Astrocyte (in vitro differentiated cells and primary cell): ENCODE results near the gene KCNJ16. TPM values are rescaled to one million over a fixed set of nuclear protein-coding genes. Genes with fewer than 3 reads are reported as not detected.
A peak's percentile ranks its signal among the peaks of the same experiment; 100 is the strongest.

ENCODE experiments used
- DNase-seq: peaks from one replicate; pipeline ENCODE4 v3.0.0-alpha.2; 2010; ENCODE audit warnings: low read depth
- FAIRE-seq: peaks from 2 replicates; lab custom pipeline; 2011; peaks lifted over from hg19 to GRCh38; lab: Jason Lieb, UNC
- H2AFZ ChIP-seq: 2 replicates; pipeline ENCODE4 v1.6.0; 2012; ENCODE audit warnings: low read depth, low read length, inconsistent platforms
- H3K27ac ChIP-seq: 2 replicates; pipeline ENCODE4 v1.5.1; 2011; ENCODE audit warnings: low read depth, low read length, inconsistent platforms
- H3K27me3 ChIP-seq: 2 replicates; pipeline ENCODE4 v1.6.0; 2011; ENCODE audit warnings: low read length, inconsistent platforms; ENCODE audit not compliant: insufficient read depth
- H3K36me3 ChIP-seq: 2 replicates; pipeline ENCODE4 v1.5.1; 2011; ENCODE audit warnings: low read length, inconsistent platforms; ENCODE audit not compliant: insufficient read depth
- H3K4me1 ChIP-seq: 2 replicates; pipeline ENCODE4 v1.5.1; 2011; ENCODE audit warnings: low read length, inconsistent platforms; ENCODE audit not compliant: insufficient read depth
- H3K4me2 ChIP-seq: 2 replicates; pipeline ENCODE4 v1.6.0; 2012; ENCODE audit warnings: low read length, inconsistent platforms
- H3K4me3 ChIP-seq: 2 replicates; pipeline ENCODE4 v1.5.1; 2011; ENCODE audit warnings: low read depth, mild to moderate bottlenecking, low read length, inconsistent platforms; ENCODE audit not compliant: insufficient read depth
- H3K79me2 ChIP-seq: 2 replicates; pipeline ENCODE4 v1.6.0; 2012; ENCODE audit warnings: mild to moderate bottlenecking, low read length, inconsistent platforms; ENCODE audit not compliant: insufficient read depth
- H3K9ac ChIP-seq: 2 replicates; pipeline ENCODE4 v1.6.0; 2012; ENCODE audit warnings: mild to moderate bottlenecking, low read length, inconsistent platforms
- H3K9me3 ChIP-seq: 2 replicates; pipeline ENCODE4 v1.5.1; 2012; ENCODE audit warnings: low read depth, mild to moderate bottlenecking, low read length, inconsistent platforms; ENCODE audit not compliant: insufficient read depth
- H4K20me1 ChIP-seq: 2 replicates; pipeline ENCODE4 v1.6.0; 2012; ENCODE audit warnings: low read length, inconsistent platforms; ENCODE audit not compliant: insufficient read depth
- H3K27ac Mint-ChIP-seq: one replicate; pipeline ENCODE4 v1.8.0; 2021; ENCODE audit warnings: mild to moderate bottlenecking, mixed read lengths; ENCODE audit not compliant: unreplicated experiment
- H3K27me3 Mint-ChIP-seq: one replicate; pipeline ENCODE4 v1.8.0; 2021; ENCODE audit warnings: low read depth, mixed read lengths; ENCODE audit not compliant: unreplicated experiment
- H3K36me3 Mint-ChIP-seq: one replicate; pipeline ENCODE4 v1.8.0; 2021; ENCODE audit warnings: low read depth, mixed read lengths; ENCODE audit not compliant: unreplicated experiment
- H3K4me1 Mint-ChIP-seq: one replicate; pipeline ENCODE4 v1.8.0; 2021; ENCODE audit warnings: low read depth, mixed read lengths; ENCODE audit not compliant: unreplicated experiment
- H3K4me3 Mint-ChIP-seq: one replicate; pipeline ENCODE4 v1.8.0; 2021; ENCODE audit warnings: mild to moderate bottlenecking, moderate library complexity, mixed read lengths; ENCODE audit not compliant: unreplicated experiment
- H3K9me3 Mint-ChIP-seq: one replicate; pipeline ENCODE4 v1.8.0; 2021; ENCODE audit warnings: mild to moderate bottlenecking, mixed read lengths; ENCODE audit not compliant: unreplicated experiment
- CTCF ChIP-seq: IDR thresholded peaks from 2 replicates; pipeline ENCODE4 v1.5.1; 2011; ENCODE audit warnings: low read depth, mild to moderate bottlenecking, inconsistent platforms, low read length, moderate library complexity; ENCODE audit not compliant: insufficient read depth
- EZH2 ChIP-seq: IDR thresholded peaks from 2 replicates; pipeline ENCODE4 v1.6.1; 2012; ENCODE audit warnings: mild to moderate bottlenecking, low read length, inconsistent platforms; ENCODE audit not compliant: insufficient read depth
- total RNA-seq: library from RNA; stranded (reverse); gene quantifications from 2 replicates; pipeline ENCODE4 v1.2.1, GENCODE V29; 2021

The KCNJ16 gene
- total RNA-seq, 1 donor from 2014 or later = 0.73 TPM

- DNase-seq = no peak
- no peaks in the 10 kb centered on the region for H4K20me1 ChIP-seq
- H2AFZ ChIP-seq = no peak overlapping the region
- no peaks in the 10 kb centered on the region for H3K27me3 ChIP-seq
- no peak overlapping the region for H3K9ac ChIP-seq
- no peak overlapping the region for H3K4me3 ChIP-seq
- H3K27me3 Mint-ChIP-seq = no peaks in the 10 kb centered on the region
- no peak for FAIRE-seq
- no peaks in the 10 kb centered on the region for H3K9me3 Mint-ChIP-seq
- H3K4me3 Mint-ChIP-seq = no peak overlapping the region
- H3K27ac Mint-ChIP-seq = no peak overlapping the region
- no peaks in the 10 kb centered on the region for H3K9me3 ChIP-seq
- no peak overlapping the region for H3K4me2 ChIP-seq
- TF ChIP-seq EZH2 = no peak
- no peak for TF ChIP-seq CTCF
- H3K4me1 Mint-ChIP-seq = peaks cover 19% of the 10 kb centered on the region
- no peaks in the 10 kb centered on the region for H3K36me3 ChIP-seq
- no peaks in the 10 kb centered on the region for H3K79me2 ChIP-seq
- H3K27ac ChIP-seq = no peak overlapping the region
- H3K36me3 Mint-ChIP-seq = no peaks in the 10 kb centered on the region
- H3K4me1 ChIP-seq = no peaks in the 10 kb centered on the region
Observed at GRCh38 chr17:70102531-70102930, 27.5 kb downstream of the KCNJ16 start.

GRCh38 chr17:70104791-70105523 lies 29.9 kb downstream of the KCNJ16 start:
- H3K27ac Mint-ChIP-seq = no peak overlapping the region
- TF ChIP-seq EZH2 (no peak), CTCF (no peak)

GRCh38 chr17:70105641-70106040 lies 30.6 kb downstream of the KCNJ16 start:
- H3K36me3 ChIP-seq = no peaks in the 10 kb centered on the region
- Mint-ChIP-seq H3K4me3 (no peak overlapping the region), H3K4me1 (peaks cover 27% of the 10 kb centered on the region), H3K27me3 (no peaks in the 10 kb centered on the region), H3K9me3 (no peaks in the 10 kb centered on the region), H3K27ac (no peak overlapping the region), H3K36me3 (no peaks in the 10 kb centered on the region)
- no peaks in the 10 kb centered on the region for H3K79me2 ChIP-seq
- H3K27ac ChIP-seq = no peak overlapping the region
- no peak overlapping the region for H3K9ac ChIP-seq
- no peak overlapping the region for H3K4me2 ChIP-seq
- TF ChIP-seq CTCF = no peak
- DNase-seq (peak; percentile 26), FAIRE-seq (no peak)
- peaks cover 5% of the 10 kb centered on the region for H3K4me1 ChIP-seq
- H4K20me1 ChIP-seq = no peaks in the 10 kb centered on the region
- H3K9me3 ChIP-seq = no peaks in the 10 kb centered on the region
- no peak overlapping the region for H3K4me3 ChIP-seq
- H2AFZ ChIP-seq = no peak overlapping the region
- no peaks in the 10 kb centered on the region for H3K27me3 ChIP-seq

More at GRCh38 chr17:70104791-70105523, 29.9 kb downstream of the KCNJ16 start:
- no peaks in the 10 kb centered on the region for H3K9me3 Mint-ChIP-seq
- Histone ChIP-seq H3K27ac (no peak overlapping the region), H3K4me2 (no peak overlapping the region), H3K79me2 (no peaks in the 10 kb centered on the region), H3K9me3 (no peaks in the 10 kb centered on the region), H3K27me3 (no peaks in the 10 kb centered on the region), H3K4me1 (no peaks in the 10 kb centered on the region), H3K4me3 (no peak overlapping the region), H2AFZ (no peak overlapping the region), H3K9ac (no peak overlapping the region), H4K20me1 (no peaks in the 10 kb centered on the region), H3K36me3 (no peaks in the 10 kb centered on the region)
- no peak overlapping the region for H3K4me3 Mint-ChIP-seq
- H3K4me1 Mint-ChIP-seq = peaks cover 21% of the 10 kb centered on the region
- DNase-seq = peak; percentile 8
- FAIRE-seq = no peak
- H3K36me3 Mint-ChIP-seq = no peaks in the 10 kb centered on the region
- no peaks in the 10 kb centered on the region for H3K27me3 Mint-ChIP-seq
